Right lobe of liver (tissue), 4 donors: ENCODE results near the gene IL34.

Experiments
- CTCF ChIP-seq, 4 donors: fragments of 200-600 bp in 3 of 4; fragments of 450-650 bp in 1 of 4; IDR thresholded peaks; one replicate each; pipeline versions ENCODE4 v1.5.1 to v1.8.0; 2016 to 2022; ENCODE audit warnings: antibody characterized with exemption in 4 of 4, mild to moderate bottlenecking in 2 of 4
- POLR2A ChIP-seq: fragments of 450-650 bp; IDR thresholded peaks from one replicate; pipeline ENCODE4 v1.6.1; 2017; ENCODE audit warnings: antibody characterized with exemption, mild to moderate bottlenecking
- donor health status: DM: no; HTN: no; CAD: no.
- donor health status: DM: no; HTN: no; CAD: no.
- donor health status: DM: no; HTN: yes; CAD: no.

DNA sequence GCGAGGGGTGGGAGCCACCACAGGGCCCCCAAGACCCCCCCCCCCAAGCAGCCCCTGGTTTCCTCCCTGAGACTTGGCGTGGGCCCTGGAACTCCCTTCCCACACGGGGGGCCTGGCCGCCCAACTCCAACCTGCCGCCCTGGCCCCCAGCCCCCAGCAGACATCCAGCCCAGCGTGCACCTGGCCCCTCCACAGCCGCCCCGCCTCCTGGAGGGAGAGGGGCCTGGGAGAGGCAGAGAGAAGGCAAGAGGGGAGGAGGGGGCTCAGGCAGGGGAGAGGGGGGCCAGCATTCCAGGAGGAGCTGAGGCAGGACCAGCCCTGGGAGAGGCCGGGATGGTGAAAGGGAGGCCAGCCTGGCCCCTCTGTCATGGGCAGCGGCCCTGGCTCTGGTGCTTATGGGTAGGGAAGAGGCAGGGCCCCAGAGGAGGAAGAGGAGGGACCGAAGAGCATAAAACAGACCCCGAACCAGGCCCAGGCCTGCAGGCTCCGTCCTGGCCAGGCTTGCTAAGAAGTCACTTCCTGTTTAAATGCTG is 16.7 kb downstream of the IL34 start:
- TF ChIP-seq CTCF (IDR thresholded peaks at IDR 0.05) (no peak), POLR2A (no peak)
